Right hindlimb (tissue), 1 donor: ENCODE data around the gene SHISAL2A.

Source experiments
- DNase-seq: peaks from one replicate; pipeline ENCODE4 v3.0.0-alpha.2; 2018

SHISAL2A gene

GRCh38 chr1:52623812-52624211, 9.2 kb upstream of the SHISAL2A start:
- DNase-seq = no peak

- no peak for DNase-seq
Measured at GRCh38 chr1:52627028-52627427, 5.9 kb upstream of the SHISAL2A start.

- DNase-seq = no peak
Measured at GRCh38 chr1:52628614-52629324, 4.2 kb upstream of the SHISAL2A start.

- peak; percentile 37 for DNase-seq
Measured at GRCh38 chr1:52629325-52629643, 3.7 kb upstream of the SHISAL2A start.

GRCh38 chr1:52629667-52630066, 3.3 kb upstream of the SHISAL2A start:
- no peak for DNase-seq

- no peak for DNase-seq
Measured at GRCh38 chr1:52631759-52632331, 1.1 kb upstream of the SHISAL2A start.

- peak; percentile 55 for DNase-seq
Measured at GRCh38 chr1:52633291-52633754, 355 bp downstream of the SHISAL2A start.

GRCh38 chr1:52634111-52634510, 1.1 kb downstream of the SHISAL2A start:
- no peak for DNase-seq

GRCh38 chr1:52635321-52636089, 2.5 kb downstream of the SHISAL2A start:
- DNase-seq = no peak

GRCh38 chr1:52636721-52637695, 4.0 kb downstream of the SHISAL2A start:
- DNase-seq = no peak

GRCh38 chr1:52637946-52638345, 5.0 kb downstream of the SHISAL2A start:
- DNase-seq = no peak

GRCh38 chr1:52640697-52641096, 7.7 kb downstream of the SHISAL2A start:
- DNase-seq = no peak

GRCh38 chr1:52641307-52641706, 8.3 kb downstream of the SHISAL2A start:
- no peak for DNase-seq

- DNase-seq = no peak
Measured at GRCh38 chr1:52645261-52645660, 12.3 kb downstream of the SHISAL2A start.

GRCh38 chr1:52651904-52652303, 18.9 kb downstream of the SHISAL2A start:
- DNase-seq = no peak

- DNase-seq = no peak
Measured at GRCh38 chr1:52653207-52653849, 20.4 kb downstream of the SHISAL2A start.

- no peak for DNase-seq
Measured at GRCh38 chr1:52654063-52654462, 21.1 kb downstream of the SHISAL2A start.

GRCh38 chr1:52657702-52658101, 24.7 kb downstream of the SHISAL2A start:
- no peak for DNase-seq

- no peak for DNase-seq
Measured at GRCh38 chr1:52658795-52659194, 25.8 kb downstream of the SHISAL2A start.

GRCh38 chr1:52659356-52659755, 26.4 kb downstream of the SHISAL2A start:
- DNase-seq = no peak

GRCh38 chr1:52659851-52660596, 27.1 kb downstream of the SHISAL2A start:
- DNase-seq = peak; percentile 49

- DNase-seq = no peak
Measured at GRCh38 chr1:52660807-52661206, 27.8 kb downstream of the SHISAL2A start.
